DMS 273 (cell line): ENCODE measurements around the gene GJA3.

Source experiments
- DNase-seq: peaks from one replicate; lab custom pipeline; 2025; ENCODE audit not compliant: unreplicated experiment; lab: John Stamatoyannopoulos, UW

GJA3 gene

DNA sequence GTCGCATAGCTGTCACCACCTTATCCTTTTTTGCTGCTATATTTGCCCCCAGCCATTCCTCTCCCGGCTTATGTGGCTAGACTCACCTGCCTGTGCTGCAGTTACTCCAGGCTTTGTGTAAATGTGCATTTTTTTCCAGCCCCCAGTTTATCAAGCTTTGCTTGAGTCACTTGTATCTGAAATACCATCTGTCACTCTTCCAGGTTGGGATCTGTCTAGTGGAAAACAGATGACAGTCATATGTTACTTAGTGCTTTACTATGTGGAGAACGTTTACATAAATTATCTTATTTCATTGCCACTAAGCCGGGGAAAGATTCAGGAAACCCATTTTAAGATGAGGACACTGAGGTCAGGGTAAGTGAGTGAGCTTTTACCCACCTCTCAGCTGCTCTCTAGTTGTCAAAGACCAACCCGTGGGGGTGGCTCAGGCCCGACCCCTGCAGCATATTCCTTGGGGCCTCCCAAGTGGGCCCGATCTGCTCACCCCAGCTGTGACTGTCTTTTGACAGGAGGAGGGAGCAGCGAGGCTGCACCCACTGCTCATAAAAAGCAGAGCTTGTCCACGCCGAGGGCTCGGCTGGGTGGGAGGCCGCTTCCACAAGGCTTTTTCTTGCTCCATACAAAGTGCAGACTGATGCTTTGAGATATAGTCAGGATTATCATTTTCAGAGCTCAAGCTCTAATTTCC lies 24.7 kb upstream of the GJA3 start:
- DNase-seq: no peak

- peak; percentile 78 for DNase-seq
These were observed 21.5 kb upstream of the GJA3 start for GRCh38 chr13:20182231-20182846.

- DNase-seq: no peak
These were observed 20.3 kb upstream of the GJA3 start for GRCh38 chr13:20181188-20181587.

DNA sequence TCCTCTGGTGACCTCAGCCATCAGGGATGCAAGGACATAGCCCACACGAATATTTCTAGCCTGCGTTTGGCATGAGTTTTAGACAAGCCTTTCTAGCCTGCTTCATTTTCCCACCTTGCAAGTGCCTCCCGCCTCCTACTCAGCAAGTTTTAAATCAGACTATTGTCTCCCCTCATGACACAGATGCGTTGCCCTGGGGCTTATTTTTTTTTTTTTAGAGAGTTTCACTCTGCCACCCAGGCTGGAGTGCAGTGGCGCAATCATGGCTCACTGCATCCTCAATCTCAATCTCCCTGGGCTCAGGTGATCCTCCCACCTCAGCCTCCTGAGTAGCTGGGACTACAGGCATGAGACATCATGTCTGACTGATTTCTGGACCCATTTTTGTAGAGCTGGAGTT lies 17.3 kb upstream of the GJA3 start:
- DNase-seq: no peak

DNA sequence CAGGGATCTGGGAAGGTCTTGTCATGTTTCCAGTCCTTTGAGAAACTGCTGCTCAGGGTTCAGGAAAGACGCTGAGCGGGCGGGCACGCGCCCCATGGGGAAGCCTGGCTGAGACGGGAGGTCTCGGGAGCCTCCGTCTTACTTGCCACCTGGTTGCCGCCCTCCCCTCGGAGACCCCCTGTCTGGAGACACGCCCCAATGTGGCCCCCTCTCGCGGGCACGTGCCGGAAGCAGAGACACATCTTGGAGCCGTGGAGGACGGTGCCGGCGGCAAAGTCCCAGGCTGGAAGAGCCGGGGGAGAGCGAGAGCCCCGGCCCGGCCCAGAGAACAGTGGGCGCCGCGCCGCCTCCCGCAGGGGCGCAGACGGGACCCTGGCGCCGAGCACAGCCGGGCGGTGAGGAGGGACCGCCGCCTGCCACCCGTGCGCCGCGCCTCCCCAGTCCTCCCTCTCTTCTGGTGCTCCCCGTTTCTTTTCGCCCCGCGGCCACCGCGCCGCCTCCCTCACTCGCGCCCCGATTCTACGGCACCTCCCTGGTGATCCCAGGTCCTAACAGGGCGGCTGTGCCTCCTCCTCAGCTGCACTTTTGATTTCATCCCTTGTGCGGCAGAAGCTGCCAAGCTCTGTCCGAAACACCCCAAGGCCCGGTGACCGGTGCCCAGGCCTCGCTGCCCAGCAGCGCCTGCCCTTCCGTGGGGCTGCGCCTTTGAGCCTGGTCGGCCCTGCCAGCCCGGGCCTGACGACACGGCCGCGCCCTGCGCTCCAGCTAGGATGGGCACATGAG lies 16.4 kb upstream of the GJA3 start:
- DNase-seq: no peak

- no peak for DNase-seq
These were observed 15.2 kb upstream of the GJA3 start for GRCh38 chr13:20175907-20176652.

- DNase-seq: no peak
These were observed 14.5 kb upstream of the GJA3 start for GRCh38 chr13:20175406-20175794.

DNA sequence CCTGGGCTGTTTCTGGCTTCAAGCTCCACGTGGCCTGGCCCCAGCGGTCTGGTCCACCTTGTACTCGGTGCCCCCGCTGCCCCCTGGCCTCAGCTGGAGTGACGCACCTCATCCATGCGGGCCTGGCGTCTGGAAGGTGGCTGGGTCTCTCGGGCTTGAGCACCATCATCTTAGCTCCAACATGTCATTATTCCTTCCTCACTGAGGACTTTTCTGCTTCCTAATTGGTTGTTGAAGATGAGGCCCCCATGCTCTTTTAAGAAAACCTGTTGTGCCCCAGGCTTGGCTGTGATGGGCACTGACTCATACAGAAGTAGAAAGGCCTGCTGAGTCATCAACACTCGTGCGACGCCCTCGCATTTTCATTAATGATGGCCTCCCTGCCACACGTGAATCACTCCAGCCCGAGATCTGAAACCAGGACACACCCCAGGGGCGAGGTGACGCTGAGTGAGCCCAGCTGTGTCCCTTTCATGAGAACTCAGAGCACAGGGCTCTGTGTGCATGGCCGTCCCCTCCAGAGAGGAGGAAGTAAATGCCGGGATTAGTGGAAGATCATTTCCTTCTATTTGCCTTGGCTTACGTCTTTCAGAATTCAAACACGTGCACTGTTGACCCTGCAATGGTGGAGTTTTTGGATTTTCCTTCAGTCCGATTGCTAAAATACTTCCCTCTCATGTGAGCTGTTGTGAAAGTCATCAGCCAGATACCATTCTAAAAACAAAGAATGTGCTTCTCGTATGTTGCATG lies 14.0 kb upstream of the GJA3 start:
- peak; percentile 49 for DNase-seq

- DNase-seq: no peak
These were observed 12.4 kb upstream of the GJA3 start for GRCh38 chr13:20173116-20173746.

DNA sequence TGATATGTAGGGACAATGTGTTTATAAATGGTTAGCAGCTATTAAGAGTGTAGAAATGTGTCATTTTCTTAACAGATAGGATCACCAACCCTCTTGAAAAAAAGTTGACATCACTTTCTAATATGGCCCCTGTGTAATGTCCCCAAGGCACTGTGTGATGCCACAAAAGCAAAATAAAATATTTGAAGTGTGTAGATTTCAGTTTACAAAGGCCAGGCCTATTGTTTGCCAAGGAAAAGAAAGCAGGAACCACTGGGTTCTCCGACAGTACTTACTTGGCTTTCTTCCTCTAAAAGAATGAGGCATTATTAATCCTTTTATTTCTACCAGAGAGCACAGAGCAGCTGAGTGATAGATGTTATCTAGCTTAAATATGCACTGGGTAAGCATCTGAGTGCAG lies 10.5 kb upstream of the GJA3 start:
- DNase-seq: no peak

DNA sequence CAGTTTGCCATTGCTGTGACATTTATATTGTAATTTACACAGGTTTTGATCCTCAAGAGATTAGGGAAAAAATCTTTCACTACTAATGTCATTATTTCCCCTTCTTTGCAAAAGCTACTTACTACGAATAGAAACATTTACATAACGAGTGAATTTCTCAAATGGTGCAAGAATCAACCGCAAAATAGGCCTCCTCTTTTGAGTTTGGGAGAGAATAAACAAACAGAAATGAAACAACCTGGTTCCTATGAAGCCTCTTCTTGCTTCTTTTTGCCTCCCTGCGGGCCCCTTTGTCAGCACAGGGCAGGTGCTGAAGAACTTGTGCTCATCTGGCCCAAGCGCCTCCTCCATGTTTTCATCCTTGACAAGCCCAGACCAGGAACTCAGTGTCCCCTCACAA lies 10.1 kb upstream of the GJA3 start:
- DNase-seq: no peak

DNA sequence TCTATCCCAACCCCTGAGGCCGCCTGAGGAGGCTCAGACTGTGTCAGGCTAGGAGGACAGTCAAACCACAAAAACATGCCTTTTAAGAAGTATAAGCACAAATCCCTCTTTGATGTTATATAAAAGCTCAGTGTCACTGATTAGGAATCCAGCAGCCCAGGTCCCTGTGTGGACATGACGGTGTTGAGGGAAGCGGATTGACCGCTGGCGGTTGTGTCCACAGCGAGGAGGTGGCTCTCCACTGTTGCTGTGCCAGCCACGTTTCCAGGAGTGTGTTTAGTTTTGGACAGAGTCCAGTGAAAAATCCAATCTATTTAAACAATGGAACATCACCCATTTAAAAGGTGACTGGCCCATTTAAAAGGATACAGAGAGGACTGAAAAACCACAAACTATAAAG lies 7.5 kb upstream of the GJA3 start:
- DNase-seq: no peak

DNA sequence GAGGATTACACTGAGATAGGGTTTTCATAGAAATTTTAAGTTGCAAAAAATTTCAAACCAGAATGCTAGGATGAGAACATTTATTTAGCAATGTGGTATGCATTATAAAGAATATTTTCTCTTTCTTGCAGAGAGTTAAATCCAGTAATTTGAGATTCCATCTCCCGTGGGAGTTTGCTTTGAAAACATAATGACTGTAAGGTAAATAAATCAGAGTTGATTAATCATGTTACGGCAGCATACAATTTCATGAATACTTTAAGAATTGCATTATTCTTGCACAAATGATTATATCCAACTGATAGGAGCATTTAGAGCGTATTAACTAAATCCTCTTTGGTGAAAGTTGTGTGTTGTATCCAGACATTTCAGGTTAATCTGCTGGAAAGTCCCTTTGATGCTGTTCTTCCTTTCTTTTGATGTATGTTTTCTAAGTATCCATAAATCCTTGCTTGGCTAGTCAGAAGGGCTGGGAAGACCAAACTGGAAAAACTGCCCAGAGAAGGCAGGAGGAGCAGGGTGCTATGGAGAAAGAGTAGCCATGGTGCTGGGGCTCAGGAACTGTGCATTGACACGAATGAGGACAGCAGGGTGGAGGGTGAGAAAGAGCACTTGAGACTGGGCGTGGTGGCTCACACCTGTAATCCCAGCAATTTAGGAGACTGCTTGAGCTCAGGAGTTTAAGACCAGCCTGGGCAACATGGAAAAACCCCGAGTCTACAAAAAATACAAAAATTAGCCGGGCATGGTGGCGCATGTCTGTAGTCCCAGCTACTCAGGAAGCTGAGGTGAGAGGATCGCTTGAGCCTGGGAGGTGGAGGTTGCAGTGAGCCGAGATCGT lies 4.8 kb upstream of the GJA3 start:
- DNase-seq: no peak

DNA sequence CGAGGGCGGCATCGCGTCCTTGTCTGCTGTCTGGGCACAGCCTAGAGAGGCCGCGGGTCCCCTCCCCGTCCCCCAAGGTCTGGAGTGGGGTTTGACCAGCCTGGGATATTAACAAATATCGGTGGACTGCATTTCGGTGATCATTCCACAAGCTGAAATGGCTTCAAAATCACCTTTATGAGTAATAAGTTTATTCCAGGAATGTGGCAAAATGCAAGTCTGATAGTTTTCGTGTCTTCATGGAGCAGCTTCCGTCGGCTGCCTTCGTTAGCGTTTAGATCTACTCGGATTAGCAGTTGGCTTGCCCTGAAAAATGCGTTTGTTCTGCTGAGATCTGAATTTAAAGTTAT lies 1.1 kb upstream of the GJA3 start:
- DNase-seq: no peak

DNA sequence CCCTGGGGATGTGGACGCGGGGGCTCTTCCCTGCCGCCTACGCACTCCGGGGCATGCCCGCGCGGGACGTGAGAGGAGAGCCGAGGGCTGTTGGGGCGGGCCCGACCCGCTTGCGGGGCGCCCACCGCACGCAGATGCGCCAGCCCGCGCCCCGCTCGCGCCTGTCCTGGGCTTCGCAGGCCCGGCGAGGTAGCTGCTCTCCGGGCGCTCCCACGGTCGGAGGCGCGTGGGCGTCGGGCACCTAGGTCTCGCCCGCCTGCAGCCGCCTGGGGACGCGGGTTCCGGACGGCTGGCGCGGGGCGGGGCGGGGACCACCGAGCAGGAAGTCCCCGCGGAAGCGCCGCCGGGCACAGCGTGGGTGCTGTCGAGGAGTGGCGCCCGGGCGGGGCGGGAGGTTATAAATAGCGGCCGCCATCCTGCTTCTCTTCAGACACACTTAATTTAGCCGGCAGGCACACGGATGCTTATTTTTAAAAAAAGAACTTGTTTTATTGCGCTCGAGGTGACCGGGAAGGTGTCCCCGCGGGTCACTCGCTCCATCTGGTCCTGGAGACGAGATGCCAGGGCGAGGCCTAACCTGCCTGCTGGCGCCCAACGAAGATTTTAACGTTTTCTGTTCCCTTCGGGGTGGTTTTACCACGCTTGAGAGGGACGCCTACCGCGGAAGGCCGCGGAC lies 561 bp upstream of the GJA3 start:
- DNase-seq: peak; percentile 42

DNA sequence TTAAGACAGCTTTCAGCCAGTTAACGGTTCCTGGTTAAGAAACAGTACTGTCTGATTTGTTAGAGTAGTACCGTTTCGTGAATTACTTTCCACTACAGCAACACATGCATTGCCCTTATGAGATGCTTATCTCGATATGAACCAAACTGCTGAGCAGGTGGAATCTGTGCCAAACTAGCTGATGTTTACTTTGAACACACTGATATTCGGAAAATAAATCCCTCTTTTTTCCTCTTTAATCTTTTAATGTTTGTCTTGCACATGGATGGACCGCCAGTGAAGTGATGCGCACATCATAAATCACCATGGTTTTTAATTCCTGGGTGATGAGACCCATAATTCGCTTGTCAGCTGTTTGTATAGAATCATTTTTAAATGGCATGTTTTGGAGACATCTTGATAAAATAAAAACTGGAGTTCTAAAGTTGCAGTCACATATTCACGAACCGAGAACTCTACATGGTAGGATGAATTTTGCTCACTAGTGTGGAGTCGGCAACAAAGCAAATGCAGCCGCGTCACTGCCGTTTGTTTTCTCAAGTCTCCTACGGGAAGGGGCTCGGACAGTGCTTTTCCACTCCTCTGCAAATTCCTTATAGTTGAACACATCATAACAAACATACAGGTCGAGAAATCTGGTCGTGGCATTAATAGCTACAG lies 1.1 kb downstream of the GJA3 start:
- DNase-seq: peak; percentile 58

GRCh38 chr13:20157151-20157796 lies 3.6 kb downstream of the GJA3 start:
- no peak for DNase-seq

DNA sequence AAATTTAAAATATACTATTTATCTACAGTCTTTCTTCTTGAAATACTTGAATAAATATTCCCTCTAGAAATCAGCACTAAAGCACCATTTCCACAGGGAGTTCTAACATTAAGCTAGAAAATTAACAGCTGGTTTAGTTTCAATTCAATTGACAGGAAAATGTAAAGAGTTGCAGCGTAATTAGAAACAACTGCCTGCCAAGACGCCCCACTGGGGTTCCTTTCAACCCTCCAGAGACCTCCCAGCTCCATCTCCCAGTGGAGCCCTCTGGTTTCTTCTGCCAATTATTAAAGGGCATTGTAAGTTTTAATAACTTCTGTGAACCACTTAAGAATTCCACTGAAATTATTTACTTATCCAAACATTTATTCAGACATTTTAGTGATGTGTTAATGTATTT lies 4.2 kb downstream of the GJA3 start:
- peak; percentile 3 for DNase-seq
